PC-3 (cell line): ENCODE measurements around the gene ODAD2. TPM values are rescaled to one million over a fixed set of nuclear protein-coding genes. Genes with fewer than 3 reads are reported as not detected.

Experiments
- ATAC-seq: fragments of 200-7000 bp; cut with Tn5 transposase; 2 replicates; pipeline ENCODE4 v1.9.1; 2020; ENCODE audit warnings: mild to moderate bottlenecking, moderate library complexity
- BruUV-seq: library from RNA; stranded (reverse); fragments of 400-500 nt; replicated peaks from 2 replicates; lab custom pipeline; 2021; lab: Mats Ljungman, UMichigan
- CTCF ChIA-PET: fragments of 300-600 bp; sonication (Branson Sonifier 250); formaldehyde crosslinking; loops from one replicate; lab custom pipeline; 2022; ENCODE audit warnings: antibody characterized with exemption; lab: Charles Lee
- POLR2A ChIA-PET: fragments of 300-600 bp; sonication (Branson Sonifier 250); formaldehyde crosslinking; loops from one replicate; lab custom pipeline; 2022; ENCODE audit warnings: antibody characterized with exemption; ENCODE audit not compliant: unreplicated experiment; lab: Charles Lee
- DNase-seq: peaks from one replicate; pipeline ENCODE4 v3.0.0-alpha.2; 2015
- H2AFZ ChIP-seq: fragments of 300-600 bp; sonication (generic); 2 replicates; pipeline ENCODE4 v1.6.0; 2016; ENCODE audit warnings: antibody characterized with exemption, low read length
- H3F3A ChIP-seq: fragments of 300-600 bp; sonication (generic); one replicate; pipeline ENCODE4 v1.6.0; 2017; ENCODE audit warnings: antibody characterized with exemption, low read length, control low read depth, mild to moderate bottlenecking; ENCODE audit not compliant: unreplicated experiment
- H3K27ac ChIP-seq: fragments of 300-600 bp; sonication (generic); 2 replicates; pipeline ENCODE4 v1.5.1; 2016; ENCODE audit warnings: mild to moderate bottlenecking, low read length
- H3K27me3 ChIP-seq: fragments of 300-600 bp; sonication (generic); 2 replicates; pipeline ENCODE4 v1.6.1; 2016; ENCODE audit warnings: low read length, mixed read lengths
- H3K36me3 ChIP-seq: fragments of 300-600 bp; sonication (generic); 2 replicates; pipeline ENCODE4 v1.6.1; 2016; ENCODE audit warnings: low read depth, mixed run types, low read length, mixed read lengths
- H3K4me1 ChIP-seq: fragments of 300-600 bp; sonication (generic); 2 replicates; pipeline ENCODE4 v1.5.1; 2016; ENCODE audit warnings: low read length; ENCODE audit not compliant: insufficient read depth
- H3K4me2 ChIP-seq: fragments of 300-600 bp; sonication (generic); 2 replicates; pipeline ENCODE4 v1.6.0; 2016; ENCODE audit warnings: low read length
- H3K4me3 ChIP-seq: fragments of 300-600 bp; sonication (generic); 2 replicates; pipeline ENCODE4 v1.5.1; 2016; ENCODE audit warnings: mild to moderate bottlenecking, low read length, mixed read lengths
- H3K79me2 ChIP-seq: fragments of 300-600 bp; sonication (generic); 2 replicates; pipeline ENCODE4 v1.6.1; 2017; ENCODE audit warnings: low read length, mixed read lengths
- H3K9ac ChIP-seq: fragments of 300-600 bp; sonication (generic); 2 replicates; pipeline ENCODE4 v1.6.0; 2016; ENCODE audit warnings: mild to moderate bottlenecking, low read length
- H3K9me2 ChIP-seq: fragments of 300-600 bp; sonication (generic); replicated peaks from 2 replicates; pipeline ENCODE4 v1.6.1; 2016; ENCODE audit warnings: mixed run types, low read length, mixed read lengths
- H3K9me3 ChIP-seq: fragments of 300-600 bp; sonication (generic); 2 replicates; pipeline ENCODE4 v1.6.1; 2016; ENCODE audit warnings: low read length, mixed read lengths
- H4K20me1 ChIP-seq: fragments of 300-600 bp; sonication (generic); 2 replicates; pipeline ENCODE4 v1.6.1; 2016; ENCODE audit warnings: low read length, mixed read lengths
- EZH2 ChIP-seq: fragments of 300-600 bp; sonication (generic); IDR thresholded peaks from one replicate; pipeline ENCODE4 v1.6.1; 2017; ENCODE audit warnings: antibody characterized with exemption, mild to moderate bottlenecking, low read length; ENCODE audit not compliant: unreplicated experiment
- EZH2phosphoT487 ChIP-seq: fragments of 300-600 bp; sonication (generic); IDR thresholded peaks from 2 replicates; pipeline ENCODE4 v1.6.1; 2018; ENCODE audit warnings: mild to moderate bottlenecking, antibody characterized with exemption, low read length, borderline replicate concordance
- intact Hi-C: fragments of 100-400 bp; cut with micrococcal nuclease; formaldehyde crosslinking; loops from 2 replicates; pipeline ENCODE4 v1.9.0; 2023
- total RNA-seq: library from RNA; depleted of rRNA; stranded (reverse); fragments of >200 nt; gene quantifications from 2 replicates; pipeline ENCODE4 v1.2.3, GENCODE V29; 2014
- TF ChIP-seq, protein P1 (sequence below): fragments of 300-600 bp; sonication (generic); conservative IDR thresholded peaks from 2 replicates; pipeline ENCODE4 v1.5.1; 2017; ENCODE audit warnings: antibody characterized with exemption, low read depth, mild to moderate bottlenecking, low read length

The ODAD2 gene
- total RNA-seq, 1 experiment from 2014 or later, result 2.1 TPM

DNA sequence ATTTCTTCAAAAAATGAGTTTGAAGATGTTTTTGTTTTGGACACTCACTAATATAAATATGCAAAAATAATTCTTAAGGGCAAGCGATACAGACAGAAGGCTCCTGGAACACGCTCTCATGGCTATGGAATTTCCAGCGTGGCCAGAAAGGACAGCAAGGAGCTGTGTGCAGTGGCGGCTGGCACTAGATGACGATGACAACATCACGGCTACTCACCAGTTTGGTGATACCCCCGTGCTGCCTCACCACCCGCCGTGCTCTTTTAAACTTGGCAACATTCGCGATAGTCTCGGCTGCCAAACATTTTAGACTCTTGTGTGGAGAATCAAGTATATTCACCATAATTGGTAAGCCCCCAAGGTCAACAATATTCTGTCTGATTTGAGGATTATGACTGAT lies 54.9 kb downstream of the ODAD2 start:
- Histone ChIP-seq H4K20me1 (no peaks in the 10 kb centered on the region), H3K9ac (no peak overlapping the region), H3K4me3 (no peak overlapping the region), H2AFZ (no peak overlapping the region), H3K4me1 (no peaks in the 10 kb centered on the region), H3K36me3 (no peaks in the 10 kb centered on the region), H3K9me3 (no peaks in the 10 kb centered on the region), H3K27me3 (no peaks in the 10 kb centered on the region), H3K27ac (no peak overlapping the region), H3K9me2 (no peaks in the 10 kb centered on the region), H3F3A (no peaks in the 10 kb centered on the region), H3K79me2 (no peaks in the 10 kb centered on the region), H3K4me2 (no peak overlapping the region)
- no TSS peak for BruUV-seq
- intact Hi-C loops, result no loop called here
- CTCF ChIA-PET, result no interaction called here
- POLR2A ChIA-PET, result no interaction called here
- DNase-seq (no peak), ATAC-seq (no peak)
- TF ChIP-seq, protein P1, sequence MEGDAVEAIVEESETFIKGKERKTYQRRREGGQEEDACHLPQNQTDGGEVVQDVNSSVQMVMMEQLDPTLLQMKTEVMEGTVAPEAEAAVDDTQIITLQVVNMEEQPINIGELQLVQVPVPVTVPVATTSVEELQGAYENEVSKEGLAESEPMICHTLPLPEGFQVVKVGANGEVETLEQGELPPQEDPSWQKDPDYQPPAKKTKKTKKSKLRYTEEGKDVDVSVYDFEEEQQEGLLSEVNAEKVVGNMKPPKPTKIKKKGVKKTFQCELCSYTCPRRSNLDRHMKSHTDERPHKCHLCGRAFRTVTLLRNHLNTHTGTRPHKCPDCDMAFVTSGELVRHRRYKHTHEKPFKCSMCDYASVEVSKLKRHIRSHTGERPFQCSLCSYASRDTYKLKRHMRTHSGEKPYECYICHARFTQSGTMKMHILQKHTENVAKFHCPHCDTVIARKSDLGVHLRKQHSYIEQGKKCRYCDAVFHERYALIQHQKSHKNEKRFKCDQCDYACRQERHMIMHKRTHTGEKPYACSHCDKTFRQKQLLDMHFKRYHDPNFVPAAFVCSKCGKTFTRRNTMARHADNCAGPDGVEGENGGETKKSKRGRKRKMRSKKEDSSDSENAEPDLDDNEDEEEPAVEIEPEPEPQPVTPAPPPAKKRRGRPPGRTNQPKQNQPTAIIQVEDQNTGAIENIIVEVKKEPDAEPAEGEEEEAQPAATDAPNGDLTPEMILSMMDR, result no peak
- TF ChIP-seq EZH2phosphoT487 (no peak), EZH2 (no peak)

DNA sequence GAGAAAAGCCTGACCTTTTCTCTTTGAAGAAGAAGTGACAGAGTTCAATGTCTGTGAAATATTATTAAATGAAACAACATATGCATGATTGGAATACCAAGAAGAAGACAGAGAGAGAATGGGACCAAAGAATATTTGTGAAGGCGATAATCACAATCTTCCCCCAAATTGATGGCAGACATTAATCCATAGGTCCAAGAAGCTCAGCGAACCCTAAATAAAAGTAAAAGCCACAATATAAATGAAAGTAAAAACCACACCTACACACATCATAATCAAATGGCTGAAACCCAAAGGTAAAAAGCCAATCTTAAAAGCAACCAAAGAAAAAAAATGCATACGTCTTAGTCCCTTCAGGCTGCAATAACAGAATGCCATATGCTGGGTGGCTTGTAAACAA lies 84.0 kb downstream of the ODAD2 start:
- Histone ChIP-seq H2AFZ (no peak overlapping the region), H3K4me2 (no peak overlapping the region), H3K36me3 (no peaks in the 10 kb centered on the region), H3F3A (no peaks in the 10 kb centered on the region), H3K27ac (no peak overlapping the region), H3K9me3 (no peaks in the 10 kb centered on the region), H3K9ac (no peak overlapping the region), H3K4me3 (no peak overlapping the region), H3K4me1 (no peaks in the 10 kb centered on the region), H3K27me3 (no peaks in the 10 kb centered on the region), H3K79me2 (no peaks in the 10 kb centered on the region), H3K9me2 (no peaks in the 10 kb centered on the region), H4K20me1 (no peaks in the 10 kb centered on the region)
- ATAC-seq, result no peak
- CTCF ChIA-PET, result no interaction called here
- intact Hi-C loops, result no loop called here
- POLR2A ChIA-PET, result no interaction called here
- no peak for DNase-seq
- TF ChIP-seq, protein P1, result no peak
- TF ChIP-seq EZH2phosphoT487, result no peak
- TF ChIP-seq EZH2, result no peak
- BruUV-seq, result no TSS peak

DNA sequence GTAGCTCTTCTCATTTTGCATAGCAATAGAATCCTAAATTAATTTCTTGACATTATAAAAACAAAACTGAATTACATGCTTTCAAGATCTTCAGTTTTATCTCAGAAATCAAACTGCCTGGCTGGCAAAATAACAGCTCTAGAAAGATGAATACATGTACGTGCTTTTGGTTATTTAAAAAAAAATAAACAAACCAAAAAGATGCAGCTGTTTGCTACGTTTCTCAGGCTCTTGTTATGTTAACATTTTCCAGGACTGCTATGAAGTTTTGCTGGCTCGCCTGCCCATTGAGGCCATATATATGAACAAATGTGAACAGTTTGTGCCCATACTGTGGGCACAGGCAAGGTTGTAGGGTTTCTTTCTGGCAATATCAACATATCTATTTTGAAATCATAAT lies 86.6 kb downstream of the ODAD2 start:
- Histone ChIP-seq H3K27me3 (no peaks in the 10 kb centered on the region), H3K4me2 (no peak overlapping the region), H4K20me1 (no peaks in the 10 kb centered on the region), H3K79me2 (no peaks in the 10 kb centered on the region), H3K27ac (no peak overlapping the region), H3K9ac (no peak overlapping the region), H3K4me3 (no peak overlapping the region), H3F3A (no peaks in the 10 kb centered on the region), H3K36me3 (no peaks in the 10 kb centered on the region), H2AFZ (no peak overlapping the region), H3K9me3 (no peaks in the 10 kb centered on the region), H3K4me1 (no peaks in the 10 kb centered on the region), H3K9me2 (no peaks in the 10 kb centered on the region)
- DNase-seq, result no peak
- intact Hi-C loops, result no loop called here
- POLR2A ChIA-PET, result no interaction called here
- no peak for ATAC-seq
- CTCF ChIA-PET, result no interaction called here
- TF ChIP-seq, protein P1, result no peak
- TF ChIP-seq EZH2phosphoT487, result no peak
- TF ChIP-seq EZH2, result no peak
- no TSS peak for BruUV-seq
